ENCODE measurements around the gene TBX1. TPM values are rescaled to one million over a fixed set of nuclear protein-coding genes. Genes with fewer than 3 reads are reported as not detected.

TBX1 gene
- polyA plus RNA-seq, 3 donors: not detected

DNA sequence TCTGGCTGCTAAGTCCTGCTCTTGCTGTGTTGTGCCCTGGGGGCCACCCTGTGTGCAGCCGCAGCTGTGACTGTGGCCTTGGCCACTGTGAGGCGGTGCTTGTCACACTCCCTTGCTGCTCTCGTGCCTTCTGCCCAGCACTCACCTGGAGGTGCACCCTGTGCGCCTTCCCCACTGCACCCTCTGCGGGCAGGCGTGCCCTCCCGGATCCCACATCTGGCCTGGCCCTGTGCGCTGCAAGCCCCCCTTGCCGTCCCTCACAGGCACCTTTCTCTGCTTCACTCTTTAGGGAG is 27.2 kb downstream of the TBX1 start:
- H3K9me3 Mint-ChIP-seq: peaks cover 4 to 20% (median 11%) of the 10 kb centered on the region in 7 donors
- Histone ChIP-seq H3K36me3 (replicated peaks in 1 of 2; ENCODE audit: control insufficient read depth in 1 of 2, insufficient read depth in 2 of 2, low read length in 2 of 2) (no peaks in the 10 kb centered on the region), H3K9me3 (replicated peaks in 1 of 2; ENCODE audit: control insufficient read depth in 1 of 2, insufficient read depth in 1 of 2, low read length in 2 of 2) (peaks cover 0 to 13% of the 10 kb centered on the region in 2 donors), H4K20me1 (ENCODE audit: insufficient read depth, low read length) (no peaks in the 10 kb centered on the region), H3K4me2 (replicated peaks; ENCODE audit: extremely low read depth, low read length, poor library complexity, severe bottlenecking) (no peak overlapping the region), H3K4me3 (replicated peaks in 1 of 3; ENCODE audit: low read depth in 2 of 3, low read length in 3 of 3) (no peak overlapping the region), H2AFZ (ENCODE audit: insufficient read depth, low read depth, low read length, poor library complexity, severe bottlenecking) (no peak overlapping the region), H3K9ac (ENCODE audit: insufficient read depth, low read length, poor library complexity, severe bottlenecking) (no peak overlapping the region), H3K4me1 (ENCODE audit: control insufficient read depth in 1 of 2, insufficient read depth in 2 of 2, low read length in 2 of 2) (no peaks in the 10 kb centered on the region), H3K27ac (ENCODE audit: low read depth in 1 of 2, low read length in 2 of 2) (no peak overlapping the region), H3K79me2 (ENCODE audit: insufficient read depth, low read length) (no peaks in the 10 kb centered on the region), H3K27me3 (ENCODE audit: control insufficient read depth in 2 of 2, insufficient read depth in 2 of 2, low read length in 2 of 2) (no peaks in the 10 kb centered on the region)
- no peak overlapping the region for H3K27ac Mint-ChIP-seq
- DNase-seq: no peak
- 96% methylated on average over 9 of the region's 9 CpGs for WGBS (ENCODE audit: insufficient coverage)
- H3K27me3 Mint-ChIP-seq (ENCODE audit: low read depth in 3 of 3): peaks cover 0 to 7% (median 2%) of the 10 kb centered on the region in 3 donors
- intact Hi-C loops (cut with micrococcal nuclease): no loop called here
- H3K4me1 Mint-ChIP-seq: no peaks in the 10 kb centered on the region
- H3K36me3 Mint-ChIP-seq: no peaks in the 10 kb centered on the region
- H3K4me3 Mint-ChIP-seq: no peak overlapping the region
- TF ChIP-seq, protein P1, sequence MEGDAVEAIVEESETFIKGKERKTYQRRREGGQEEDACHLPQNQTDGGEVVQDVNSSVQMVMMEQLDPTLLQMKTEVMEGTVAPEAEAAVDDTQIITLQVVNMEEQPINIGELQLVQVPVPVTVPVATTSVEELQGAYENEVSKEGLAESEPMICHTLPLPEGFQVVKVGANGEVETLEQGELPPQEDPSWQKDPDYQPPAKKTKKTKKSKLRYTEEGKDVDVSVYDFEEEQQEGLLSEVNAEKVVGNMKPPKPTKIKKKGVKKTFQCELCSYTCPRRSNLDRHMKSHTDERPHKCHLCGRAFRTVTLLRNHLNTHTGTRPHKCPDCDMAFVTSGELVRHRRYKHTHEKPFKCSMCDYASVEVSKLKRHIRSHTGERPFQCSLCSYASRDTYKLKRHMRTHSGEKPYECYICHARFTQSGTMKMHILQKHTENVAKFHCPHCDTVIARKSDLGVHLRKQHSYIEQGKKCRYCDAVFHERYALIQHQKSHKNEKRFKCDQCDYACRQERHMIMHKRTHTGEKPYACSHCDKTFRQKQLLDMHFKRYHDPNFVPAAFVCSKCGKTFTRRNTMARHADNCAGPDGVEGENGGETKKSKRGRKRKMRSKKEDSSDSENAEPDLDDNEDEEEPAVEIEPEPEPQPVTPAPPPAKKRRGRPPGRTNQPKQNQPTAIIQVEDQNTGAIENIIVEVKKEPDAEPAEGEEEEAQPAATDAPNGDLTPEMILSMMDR (IDR thresholded peaks at IDR 0.05): no peak

DNA sequence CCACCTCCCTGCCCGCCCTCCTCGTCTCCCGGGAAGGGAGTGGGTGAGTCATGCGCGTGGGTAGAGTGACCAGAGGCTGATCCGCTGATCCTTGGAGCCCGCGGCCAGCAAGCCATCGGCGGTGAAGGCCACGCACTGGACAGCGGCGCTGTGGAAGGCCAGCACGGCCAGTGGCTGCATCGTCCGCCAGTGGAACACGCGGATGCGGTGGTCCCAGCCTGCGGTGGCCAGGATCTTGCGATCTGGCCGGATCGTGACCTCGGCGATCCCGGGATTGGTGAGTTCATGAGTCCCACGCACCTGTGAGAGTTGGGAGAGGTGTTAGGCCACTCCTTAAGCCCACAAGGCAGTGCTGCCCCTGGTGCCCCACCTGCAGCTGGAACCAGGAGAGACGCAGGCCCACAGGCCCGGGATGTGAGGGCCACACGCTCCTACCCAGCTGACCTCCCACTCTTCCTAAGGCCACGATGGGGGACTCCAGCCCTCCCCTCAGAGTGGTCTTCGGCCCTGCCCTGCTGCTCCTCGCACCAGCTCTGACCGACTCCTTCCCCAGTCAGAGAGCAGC is 28.2 kb downstream of the TBX1 start:
- H3K36me3 Mint-ChIP-seq: no peaks in the 10 kb centered on the region

More for the DNA sequence above, 28.2 kb downstream of the TBX1 start:
- TF ChIP-seq, protein P1 (IDR thresholded peaks at IDR 0.05): no peak
- Histone ChIP-seq H4K20me1 (ENCODE audit: insufficient read depth, low read length) (no peaks in the 10 kb centered on the region), H3K9ac (ENCODE audit: insufficient read depth, low read length, poor library complexity, severe bottlenecking) (no peak overlapping the region), H3K4me3 (replicated peaks in 1 of 3; ENCODE audit: low read depth in 2 of 3, low read length in 3 of 3) (no peak overlapping the region), H2AFZ (ENCODE audit: insufficient read depth, low read depth, low read length, poor library complexity, severe bottlenecking) (no peak overlapping the region), H3K36me3 (replicated peaks in 1 of 2; ENCODE audit: control insufficient read depth in 1 of 2, insufficient read depth in 2 of 2, low read length in 2 of 2) (no peaks in the 10 kb centered on the region), H3K4me2 (replicated peaks; ENCODE audit: extremely low read depth, low read length, poor library complexity, severe bottlenecking) (no peak overlapping the region), H3K27ac (ENCODE audit: low read depth in 1 of 2, low read length in 2 of 2) (no peak overlapping the region), H3K4me1 (ENCODE audit: control insufficient read depth in 1 of 2, insufficient read depth in 2 of 2, low read length in 2 of 2) (no peaks in the 10 kb centered on the region), H3K9me3 (replicated peaks in 1 of 2; ENCODE audit: control insufficient read depth in 1 of 2, insufficient read depth in 1 of 2, low read length in 2 of 2) (peaks cover 0 to 14% of the 10 kb centered on the region in 2 donors), H3K79me2 (ENCODE audit: insufficient read depth, low read length) (no peaks in the 10 kb centered on the region), H3K27me3 (ENCODE audit: control insufficient read depth in 2 of 2, insufficient read depth in 2 of 2, low read length in 2 of 2) (no peaks in the 10 kb centered on the region)
- H3K27me3 Mint-ChIP-seq (ENCODE audit: low read depth in 3 of 3): peaks cover 0 to 3% (median 0%) of the 10 kb centered on the region in 3 donors
- no peak for DNase-seq
- H3K9me3 Mint-ChIP-seq: peaks cover 4 to 20% (median 12%) of the 10 kb centered on the region in 7 donors
- H3K4me3 Mint-ChIP-seq: no peak overlapping the region
- H3K27ac Mint-ChIP-seq: no peak overlapping the region
- intact Hi-C loops (cut with micrococcal nuclease): no loop called here
- no peaks in the 10 kb centered on the region for H3K4me1 Mint-ChIP-seq
- 98% methylated on average over 34 of the region's 34 CpGs for WGBS (ENCODE audit: insufficient coverage)

All from CD14-positive monocyte (primary cell).